ENCODE results near the gene SPACA6. TPM values are rescaled to one million over a fixed set of nuclear protein-coding genes. Genes with fewer than 3 reads are reported as not detected.
A peak's percentile ranks its signal among the peaks of the same experiment; 100 is the strongest.

Gene SPACA6
- total RNA-seq, 6 experiments from 2014 or later, result 0.98 to 4.7 (median 2.3) TPM

GRCh38 chr19:51721905-51722304, 28.8 kb downstream of the SPACA6 start:
- 54% methylated on average over 5 of the region's 7 CpGs for WGBS (ENCODE audit: insufficient coverage, low coverage, low lambda C conversion rate, missing lambda C conversion rate)
- Histone ChIP-seq H3K9me3 (no peaks in the 10 kb centered on the region), H3K4me1 (no peaks in the 10 kb centered on the region), H3K27ac (no peak overlapping the region), H3K36me3 (no peaks in the 10 kb centered on the region), H3K27me3 (no peaks in the 10 kb centered on the region), H3K4me3 (no peak overlapping the region)
- TF ChIP-seq CTCF (IDR thresholded peaks at IDR 0.05) (no peak), POLR2A (IDR thresholded peaks at IDR 0.05) (no peak)
- ATAC-seq (no peak), DNase-seq (no peak)
- intact Hi-C loops (cut with DNase I), result no loop called here

- no peak overlapping the region for H3K4me3 ChIP-seq
- H3K4me1 ChIP-seq, result no peaks in the 10 kb centered on the region
- no peak for ATAC-seq
- 39% methylated on average over 2 of the region's 2 CpGs for WGBS (ENCODE audit: insufficient coverage, low coverage, low lambda C conversion rate, missing lambda C conversion rate)
- H3K27me3 ChIP-seq, result no peaks in the 10 kb centered on the region
- no peaks in the 10 kb centered on the region for H3K9me3 ChIP-seq
- intact Hi-C loops (cut with DNase I), result no loop called here
- TF ChIP-seq POLR2A (IDR thresholded peaks at IDR 0.05) (no peak), CTCF (IDR thresholded peaks at IDR 0.05) (no peak)
- DNase-seq, result no peak
- H3K27ac ChIP-seq, result no peak overlapping the region
- no peaks in the 10 kb centered on the region for H3K36me3 ChIP-seq
Observed at GRCh38 chr19:51722492-51722891, 29.4 kb downstream of the SPACA6 start.

GRCh38 chr19:51724543-51724942, 31.4 kb downstream of the SPACA6 start:
- TF ChIP-seq CTCF (IDR thresholded peaks at IDR 0.05) (no peak), POLR2A (IDR thresholded peaks at IDR 0.05) (no peak)
- intact Hi-C loops (cut with DNase I), result no loop called here
- WGBS (ENCODE audit: insufficient coverage, low coverage, low lambda C conversion rate, missing lambda C conversion rate), result 36% methylated on average over 7 of the region's 15 CpGs
- Histone ChIP-seq H3K36me3 (no peaks in the 10 kb centered on the region), H3K4me3 (no peak overlapping the region), H3K9me3 (no peaks in the 10 kb centered on the region), H3K27me3 (no peaks in the 10 kb centered on the region), H3K27ac (no peak overlapping the region), H3K4me1 (no peaks in the 10 kb centered on the region)
- no peak for DNase-seq
- ATAC-seq, result no peak

GRCh38 chr19:51726049-51726448, 32.9 kb downstream of the SPACA6 start:
- TF ChIP-seq POLR2A (IDR thresholded peaks at IDR 0.05), result no peak
- TF ChIP-seq CTCF (IDR thresholded peaks at IDR 0.05), result no peak
- Histone ChIP-seq H3K27ac (no peak overlapping the region), H3K4me1 (no peaks in the 10 kb centered on the region), H3K36me3 (no peaks in the 10 kb centered on the region), H3K4me3 (no peak overlapping the region), H3K9me3 (no peaks in the 10 kb centered on the region), H3K27me3 (no peaks in the 10 kb centered on the region)
- 61% methylated on average over 3 of the region's 14 CpGs for WGBS (ENCODE audit: insufficient coverage, low coverage, low lambda C conversion rate, missing lambda C conversion rate)
- intact Hi-C loops (cut with DNase I), result no loop called here
- ATAC-seq (peak in 1 of 4 donors; percentile 16), DNase-seq (no peak)

- TF ChIP-seq CTCF (IDR thresholded peaks at IDR 0.05) (no peak), POLR2A (IDR thresholded peaks at IDR 0.05) (no peak)
- no peak for DNase-seq
- ATAC-seq, result no peak
- intact Hi-C loops (cut with DNase I), result no loop called here
- Histone ChIP-seq H3K9me3 (no peaks in the 10 kb centered on the region), H3K4me3 (no peak overlapping the region), H3K36me3 (no peaks in the 10 kb centered on the region), H3K27ac (no peak overlapping the region), H3K27me3 (no peaks in the 10 kb centered on the region), H3K4me1 (no peaks in the 10 kb centered on the region)
- WGBS (ENCODE audit: insufficient coverage, low coverage, low lambda C conversion rate, missing lambda C conversion rate), result 76% methylated on average over 5 of the region's 7 CpGs
Observed at GRCh38 chr19:51727349-51727880, 34.3 kb downstream of the SPACA6 start.
